LHCN-M2 (cell line): ENCODE data around the gene RESP18. TPM values are rescaled to one million over a fixed set of nuclear protein-coding genes. Genes with fewer than 3 reads are reported as not detected.

Experiments used
- DNase-seq: peaks from one replicate; pipeline ENCODE4 v3.0.0-alpha.2; 2012; ENCODE audit warnings: low read depth
- total RNA-seq: library from RNA; depleted of rRNA; stranded (reverse); fragments of >200 nt; gene quantifications from 2 replicates; pipeline ENCODE4 v1.2.3, GENCODE V29; 2014; rRNA removed

The RESP18 gene
- total RNA-seq, 1 experiment from 2014 or later = not detected

GRCh38 chr2:219278655-219279150, 53.8 kb downstream of the RESP18 start:
- DNase-seq = no peak

GRCh38 chr2:219277703-219278654, 54.6 kb downstream of the RESP18 start:
- DNase-seq = peak; percentile 77

Other genes starting within 250 kb of the RESP18 start
- gene NHEJ1, start 171.9 kb downstream of the RESP18 start, total RNA-seq = 18.0 and 22.2 TPM in 2 replicates
- gene SLC23A3, start 162.7 kb downstream of the RESP18 start, total RNA-seq = 0.06 TPM in 1 of 2 replicates, not detected in the other
- 21.3 and 22.8 TPM in 2 replicates for gene CNPPD1, start 155.8 kb downstream of the RESP18 start, total RNA-seq
- 70.3 and 88.3 TPM in 2 replicates for gene RETREG2, start 154.5 kb downstream of the RESP18 start, total RNA-seq
- 34.0 and 39.9 TPM in 2 replicates for gene ZFAND2B, start 126.0 kb downstream of the RESP18 start, total RNA-seq
- 22.7 and 23.5 TPM in 2 replicates for gene ABCB6, start 113.8 kb downstream of the RESP18 start, total RNA-seq
- gene ATG9A, start 103.1 kb downstream of the RESP18 start, total RNA-seq = 41.6 and 57.0 TPM in 2 replicates
- 26.3 and 30.1 TPM in 2 replicates for gene ANKZF1, start 102.9 kb downstream of the RESP18 start, total RNA-seq
- 7.4 and 12.3 TPM in 2 replicates for gene GLB1L, start 87.3 kb downstream of the RESP18 start, total RNA-seq
- gene STK16, start 87.3 kb downstream of the RESP18 start, total RNA-seq = 22.3 and 27.1 TPM in 2 replicates
- not detected in 2 replicates for gene TUBA4B, start 79.5 kb downstream of the RESP18 start, total RNA-seq
- gene TUBA4A, start 78.8 kb downstream of the RESP18 start, total RNA-seq = 211 and 235 TPM in 2 replicates
- 21.5 and 28.3 TPM in 2 replicates for gene DNAJB2, start 53.4 kb downstream of the RESP18 start, total RNA-seq
- gene PTPRN, start 23.3 kb downstream of the RESP18 start, total RNA-seq = 1.5 and 2.8 TPM in 2 replicates
- 55.0 and 63.7 TPM in 2 replicates for gene DNPEP, start 55.2 kb upstream of the RESP18 start, total RNA-seq
- gene DES, start 85.6 kb upstream of the RESP18 start, total RNA-seq = 863 and 1,551 TPM in 2 replicates
- 36.2 and 41.5 TPM in 2 replicates for gene SPEG, start 102.1 kb upstream of the RESP18 start, total RNA-seq
- 64.4 and 65.7 TPM in 2 replicates for gene GMPPA, start 166.1 kb upstream of the RESP18 start, total RNA-seq
- not detected in 2 replicates for gene ASIC4, start 181.7 kb upstream of the RESP18 start, total RNA-seq
- gene CHPF, start 211.1 kb upstream of the RESP18 start, total RNA-seq = 246 and 264 TPM in 2 replicates
- 4.2 and 4.4 TPM in 2 replicates for gene TMEM198, start 211.3 kb upstream of the RESP18 start, total RNA-seq
- gene OBSL1, start 238.8 kb upstream of the RESP18 start, total RNA-seq = 62.1 and 69.0 TPM in 2 replicates
- gene INHA, start 239.6 kb upstream of the RESP18 start, total RNA-seq = not detected in 2 replicates